ENCODE measurements around the gene KRTAP4-12. TPM values are rescaled to one million over a fixed set of nuclear protein-coding genes. Genes with fewer than 3 reads are reported as not detected.
"Not testable (repeated sequence)": the region's sequence is repeated elsewhere in the genome, so short reads cannot be mapped to it uniquely, and the experiment has no call there.

The KRTAP4-12 gene
- polyA plus RNA-seq, 3 donors from 2014 or later = not detected

GRCh38 chr17:41144846-41145245, 20.9 kb upstream of the KRTAP4-12 start:
- peaks cover 0 to 10% (median 1%) of the 10 kb centered on the region in 3 donors for H3K27me3 Mint-ChIP-seq (ENCODE audit: low read depth in 3 of 3)
- H3K4me1 Mint-ChIP-seq = no peaks in the 10 kb centered on the region
- H3K27ac Mint-ChIP-seq = no peak overlapping the region
- peaks cover 0 to 7% (median 5%) of the 10 kb centered on the region in 3 donors for H3K36me3 Mint-ChIP-seq
- H3K4me3 Mint-ChIP-seq = no peak overlapping the region
- no peak for DNase-seq
- peaks cover 6 to 22% (median 11%) of the 10 kb centered on the region in 6 donors for H3K9me3 Mint-ChIP-seq

- peaks cover under 1 to 19% (median 2%) of the 10 kb centered on the region in 3 donors for H3K27me3 Mint-ChIP-seq (ENCODE audit: low read depth in 3 of 3)
- peaks cover 0 to 11% (median 10%) of the 10 kb centered on the region in 3 donors for H3K36me3 Mint-ChIP-seq
- no peak for DNase-seq
- peaks cover 6 to 27% (median 13%) of the 10 kb centered on the region in 6 donors for H3K9me3 Mint-ChIP-seq
- no peak overlapping the region for H3K4me3 Mint-ChIP-seq
- no peaks in the 10 kb centered on the region for H3K4me1 Mint-ChIP-seq
- no peak overlapping the region for H3K27ac Mint-ChIP-seq
These were observed 17.4 kb upstream of the KRTAP4-12 start for GRCh38 chr17:41141361-41141760.

- no peak for DNase-seq
- H3K4me1 Mint-ChIP-seq = no peaks in the 10 kb centered on the region
- H3K9me3 Mint-ChIP-seq = peaks cover 6 to 27% (median 13%) of the 10 kb centered on the region in 6 donors
- peaks cover 0 to 11% (median 10%) of the 10 kb centered on the region in 3 donors for H3K36me3 Mint-ChIP-seq
- no peak within 1 kb of the TSS for H3K27ac Mint-ChIP-seq
- no peak within 1 kb of the TSS for H3K4me3 Mint-ChIP-seq
- H3K27me3 Mint-ChIP-seq (ENCODE audit: low read depth in 3 of 3) = peaks cover 1 to 19% (median 2%) of the 10 kb centered on the region in 3 donors
These were observed 16.6 kb upstream of the KRTAP4-12 start, which contains the start of gene KRTAP4-6 for GRCh38 chr17:41140360-41141131. Gene KRTAP4-6, minus strand, starts transcription at chr17:41140544. Its CDS starts 57 bp downstream, at chr17:41140487.

GRCh38 chr17:41139865-41140264, 15.9 kb upstream of the KRTAP4-12 start:
- not testable (repeated sequence) for H3K4me1 Mint-ChIP-seq, H3K4me3 Mint-ChIP-seq, H3K27ac Mint-ChIP-seq, DNase-seq
- H3K9me3 Mint-ChIP-seq = peaks cover 6 to 27% (median 12%) of the 10 kb centered on the region in 6 donors
- peaks cover 0 to 11% (median 10%) of the 10 kb centered on the region in 3 donors for H3K36me3 Mint-ChIP-seq
- H3K27me3 Mint-ChIP-seq (ENCODE audit: low read depth in 3 of 3) = peaks cover 1 to 19% (median 2%) of the 10 kb centered on the region in 3 donors

GRCh38 chr17:41133880-41134735, 10.1 kb upstream of the KRTAP4-12 start:
- no peaks in the 10 kb centered on the region for H3K9me3 Mint-ChIP-seq
- no peak overlapping the region for H3K4me3 Mint-ChIP-seq
- H3K27ac Mint-ChIP-seq = no peak overlapping the region
- H3K4me1 Mint-ChIP-seq = peaks cover 0 to 7% of the 10 kb centered on the region in 2 donors
- peaks cover 1 to 12% (median 2%) of the 10 kb centered on the region in 3 donors for H3K27me3 Mint-ChIP-seq (ENCODE audit: low read depth in 3 of 3)
- no peak for DNase-seq
- H3K36me3 Mint-ChIP-seq = no peaks in the 10 kb centered on the region

GRCh38 chr17:41131979-41132378, 8.0 kb upstream of the KRTAP4-12 start:
- Mint-ChIP-seq H3K27me3 (ENCODE audit: low read depth in 3 of 3) (peaks cover 1% of the 10 kb centered on the region in 3 donors), H3K9me3 (no peaks in the 10 kb centered on the region), H3K4me1 (peaks cover 0 to 7% of the 10 kb centered on the region in 2 donors), H3K4me3 (no peak overlapping the region), H3K36me3 (no peaks in the 10 kb centered on the region), H3K27ac (no peak overlapping the region)
- DNase-seq = no peak

- H3K36me3 Mint-ChIP-seq = no peaks in the 10 kb centered on the region
- H3K27me3 Mint-ChIP-seq (ENCODE audit: low read depth in 3 of 3) = peaks cover 4 to 17% (median 10%) of the 10 kb centered on the region in 3 donors
- peaks cover 1 to 31% of the 10 kb centered on the region in 2 donors for H3K4me1 Mint-ChIP-seq
- no peak overlapping the region for H3K27ac Mint-ChIP-seq
- DNase-seq = no peak
- no peak overlapping the region for H3K4me3 Mint-ChIP-seq
- no peaks in the 10 kb centered on the region for H3K9me3 Mint-ChIP-seq
These were observed 3.4 kb upstream of the KRTAP4-12 start for GRCh38 chr17:41127371-41127770.

- H3K27ac Mint-ChIP-seq = no peak overlapping the region
- H3K36me3 Mint-ChIP-seq = no peaks in the 10 kb centered on the region
- H3K9me3 Mint-ChIP-seq = no peaks in the 10 kb centered on the region
- no peak for DNase-seq
- no peak overlapping the region for H3K4me3 Mint-ChIP-seq
- peaks cover 1 to 31% of the 10 kb centered on the region in 2 donors for H3K4me1 Mint-ChIP-seq
- H3K27me3 Mint-ChIP-seq (ENCODE audit: low read depth in 3 of 3) = peaks cover 4 to 17% (median 10%) of the 10 kb centered on the region in 3 donors
These were observed 2.4 kb upstream of the KRTAP4-12 start for GRCh38 chr17:41126412-41126811.

GRCh38 chr17:41125064-41125463, 1.1 kb upstream of the KRTAP4-12 start:
- no peak overlapping the region for H3K4me3 Mint-ChIP-seq
- H3K27me3 Mint-ChIP-seq (ENCODE audit: low read depth in 3 of 3) = peaks cover 4 to 21% (median 12%) of the 10 kb centered on the region in 3 donors
- H3K36me3 Mint-ChIP-seq = no peaks in the 10 kb centered on the region
- H3K9me3 Mint-ChIP-seq = no peaks in the 10 kb centered on the region
- DNase-seq = no peak
- peaks cover 7 to 38% of the 10 kb centered on the region in 2 donors for H3K4me1 Mint-ChIP-seq
- H3K27ac Mint-ChIP-seq = no peak overlapping the region

GRCh38 chr17:41123292-41123990, 541 bp downstream of the KRTAP4-12 start:
- peak overlapping the region in 1 of 5 donors; percentile 7 for H3K4me3 Mint-ChIP-seq
- H3K9me3 Mint-ChIP-seq, DNase-seq, H3K27ac Mint-ChIP-seq, H3K36me3 Mint-ChIP-seq: not testable (repeated sequence)
- peaks cover 7 to 43% of the 10 kb centered on the region in 2 donors for H3K4me1 Mint-ChIP-seq
- peaks cover 8 to 22% (median 12%) of the 10 kb centered on the region in 3 donors for H3K27me3 Mint-ChIP-seq (ENCODE audit: low read depth in 3 of 3)

GRCh38 chr17:41121742-41122141, 2.2 kb downstream of the KRTAP4-12 start:
- DNase-seq = no peak

GRCh38 chr17:41119696-41120690, 4.0 kb downstream of the KRTAP4-12 start:
- DNase-seq, H3K36me3 Mint-ChIP-seq, H3K27ac Mint-ChIP-seq, H3K9me3 Mint-ChIP-seq: not testable (repeated sequence)
- H3K4me1 Mint-ChIP-seq = peaks cover 7 to 28% of the 10 kb centered on the region in 2 donors
- H3K27me3 Mint-ChIP-seq (ENCODE audit: low read depth in 3 of 3) = peaks cover 8 to 31% (median 12%) of the 10 kb centered on the region in 3 donors
- peak overlapping the region in 2 of 5 donors; percentile 2 to 4 for H3K4me3 Mint-ChIP-seq

More at GRCh38 chr17:41121742-41122141, 2.2 kb downstream of the KRTAP4-12 start:
- H3K27ac Mint-ChIP-seq = no peak overlapping the region
- H3K36me3 Mint-ChIP-seq = peaks cover 0 to 3% (median 0%) of the 10 kb centered on the region in 3 donors
- peaks cover 10 to 32% (median 12%) of the 10 kb centered on the region in 3 donors for H3K27me3 Mint-ChIP-seq (ENCODE audit: low read depth in 3 of 3)
- peaks cover 7 to 43% of the 10 kb centered on the region in 2 donors for H3K4me1 Mint-ChIP-seq
- no peak overlapping the region for H3K4me3 Mint-ChIP-seq
- peaks cover 0 to 2% (median 0%) of the 10 kb centered on the region in 6 donors for H3K9me3 Mint-ChIP-seq

Measured in immature natural killer cell (primary cell).